MCF 10A (cell line): ENCODE data around the gene RAP1A. TPM values are rescaled to one million over a fixed set of nuclear protein-coding genes. Genes with fewer than 3 reads are reported as not detected.

Experiments
- BruUV-seq: library from RNA; stranded (reverse); fragments of 400-500 nt; replicated peaks from 2 replicates; lab custom pipeline; 2021; lab: Mats Ljungman, UMichigan
- CTCF ChIA-PET: fragments of 300-600 bp; sonication (Branson Sonifier 250); formaldehyde crosslinking; extraction: SDS; loops from one replicate; lab custom pipeline; 2021; ENCODE audit warnings: antibody characterized with exemption, inconsistent platforms; lab: Yijun Ruan, JAX
- POLR2A ChIA-PET: fragments of 300-600, 350-650 bp; sonication (Branson Sonifier 250); formaldehyde crosslinking; extraction: SDS; loops from one replicate; lab custom pipeline; 2020; ENCODE audit warnings: antibody characterized with exemption, inconsistent platforms; lab: Yijun Ruan, JAX
- DNase-seq: peaks from one replicate; pipeline ENCODE4 v3.0.0-alpha.2; 2018; ENCODE audit not compliant: unreplicated experiment
- H3K27ac Mint-ChIP-seq: one replicate; pipeline ENCODE4 v1.8.0; 2022; ENCODE audit warnings: mild to moderate bottlenecking, low read depth, mixed read lengths; ENCODE audit not compliant: unreplicated experiment
- H3K27me3 Mint-ChIP-seq: one replicate; pipeline ENCODE4 v1.8.0; 2022; ENCODE audit warnings: mixed read lengths; ENCODE audit not compliant: insufficient read depth, unreplicated experiment
- H3K36me3 Mint-ChIP-seq: one replicate; pipeline ENCODE4 v1.8.0; 2022; ENCODE audit warnings: mild to moderate bottlenecking, moderate library complexity, mixed read lengths; ENCODE audit not compliant: insufficient read depth, unreplicated experiment
- H3K4me1 Mint-ChIP-seq: one replicate; pipeline ENCODE4 v1.8.0; 2022; ENCODE audit warnings: mixed read lengths; ENCODE audit not compliant: insufficient read depth, unreplicated experiment
- H3K4me3 Mint-ChIP-seq: one replicate; pipeline ENCODE4 v1.8.0; 2022; ENCODE audit warnings: mild to moderate bottlenecking, moderate library complexity, mixed read lengths; ENCODE audit not compliant: unreplicated experiment
- H3K9me3 Mint-ChIP-seq: one replicate; pipeline ENCODE4 v1.8.0; 2022; ENCODE audit warnings: mixed read lengths; ENCODE audit not compliant: unreplicated experiment
- CTCF ChIP-seq: fragments of 200-600 bp; IDR thresholded peaks from one replicate; pipeline ENCODE4 v1.8.0; 2022; ENCODE audit warnings: antibody characterized with exemption, mild to moderate bottlenecking; ENCODE audit not compliant: unreplicated experiment
- intact Hi-C: fragments of 100-400 bp; cut with micrococcal nuclease; formaldehyde crosslinking; loops from 2 replicates; pipeline ENCODE4 v1.14.1; 2022
- total RNA-seq: library from RNA; stranded (reverse); gene quantifications from 2 replicates; pipeline ENCODE4 v1.2.3, GENCODE V29; 2022

Gene RAP1A
- total RNA-seq, 1 experiment from 2014 or later = 39.3 TPM

GRCh38 chr1:111732718-111733117 lies 113.1 kb downstream of the RAP1A start:
- POLR2A ChIA-PET = no interaction called here
- CTCF ChIA-PET = interaction anchor here (0.9 to 9.9 kb wide), 4 partner anchors 11 to 22 kb away, joined by 5 to 94 read pairs (median 8); no protein-coding TSS in a partner anchor
- BruUV-seq = no TSS peak
- H3K36me3 Mint-ChIP-seq = no peaks in the 10 kb centered on the region
- no peaks in the 10 kb centered on the region for H3K27me3 Mint-ChIP-seq
- no peaks in the 10 kb centered on the region for H3K9me3 Mint-ChIP-seq
- TF ChIP-seq CTCF = no peak
- no peak overlapping the region for H3K27ac Mint-ChIP-seq
- DNase-seq = no peak
- H3K4me3 Mint-ChIP-seq = no peak overlapping the region
- intact Hi-C loops = no loop called here
- H3K4me1 Mint-ChIP-seq = peaks cover 7% of the 10 kb centered on the region

- Mint-ChIP-seq H3K9me3 (no peaks in the 10 kb centered on the region), H3K27ac (no peak overlapping the region), H3K36me3 (no peaks in the 10 kb centered on the region), H3K4me1 (peaks cover 12% of the 10 kb centered on the region), H3K27me3 (no peaks in the 10 kb centered on the region), H3K4me3 (no peak overlapping the region)
- TF ChIP-seq CTCF = no peak
- intact Hi-C loops = no loop called here
- ChIA-PET POLR2A (interaction anchor here (1.0 kb wide), 1 partner anchor 22 kb away, joined by 4 read pairs; no protein-coding TSS in a partner anchor), CTCF (interaction anchor here (2.0 to 9.9 kb wide), 2 partner anchors 14 to 18 kb away, joined by 11 to 94 read pairs; no protein-coding TSS in a partner anchor)
- peak; percentile 31 for DNase-seq
- no TSS peak for BruUV-seq
Measured at GRCh38 chr1:111733183-111733991, 113.8 kb downstream of the RAP1A start.

GRCh38 chr1:111733992-111734341 lies 114.4 kb downstream of the RAP1A start:
- no TSS peak for BruUV-seq
- ChIA-PET CTCF (interaction anchor here (9.9 kb wide), 1 partner anchor 19 kb away, joined by 94 read pairs; no protein-coding TSS in a partner anchor), POLR2A (interaction anchor here (1.0 kb wide), 1 partner anchor 21 kb away, joined by 4 read pairs; no protein-coding TSS in a partner anchor)
- intact Hi-C loops = no loop called here
- Mint-ChIP-seq H3K27me3 (no peaks in the 10 kb centered on the region), H3K4me1 (peaks cover 12% of the 10 kb centered on the region), H3K4me3 (no peak overlapping the region), H3K27ac (no peak overlapping the region), H3K36me3 (no peaks in the 10 kb centered on the region), H3K9me3 (no peaks in the 10 kb centered on the region)
- DNase-seq = no peak
- no peak for TF ChIP-seq CTCF

- POLR2A ChIA-PET = no interaction called here
- no TSS peak for BruUV-seq
- Mint-ChIP-seq H3K4me1 (peaks cover 12% of the 10 kb centered on the region), H3K27ac (no peak overlapping the region), H3K27me3 (no peaks in the 10 kb centered on the region), H3K9me3 (no peaks in the 10 kb centered on the region), H3K4me3 (no peak overlapping the region), H3K36me3 (no peaks in the 10 kb centered on the region)
- no peak for DNase-seq
- intact Hi-C loops = no loop called here
- no peak for TF ChIP-seq CTCF
- CTCF ChIA-PET = interaction anchor here (1.0 to 9.9 kb wide), 3 partner anchors 16 to 20 kb away, joined by 3 to 94 read pairs (median 3); no protein-coding TSS in a partner anchor
Measured at GRCh38 chr1:111734426-111734825, 114.8 kb downstream of the RAP1A start.
